ENCODE measurements around the gene SIT1. TPM values are rescaled to one million over a fixed set of nuclear protein-coding genes. Genes with fewer than 3 reads are reported as not detected.

SIT1 gene
- total RNA-seq, 1 donor from 2014 or later = not detected

DNA sequence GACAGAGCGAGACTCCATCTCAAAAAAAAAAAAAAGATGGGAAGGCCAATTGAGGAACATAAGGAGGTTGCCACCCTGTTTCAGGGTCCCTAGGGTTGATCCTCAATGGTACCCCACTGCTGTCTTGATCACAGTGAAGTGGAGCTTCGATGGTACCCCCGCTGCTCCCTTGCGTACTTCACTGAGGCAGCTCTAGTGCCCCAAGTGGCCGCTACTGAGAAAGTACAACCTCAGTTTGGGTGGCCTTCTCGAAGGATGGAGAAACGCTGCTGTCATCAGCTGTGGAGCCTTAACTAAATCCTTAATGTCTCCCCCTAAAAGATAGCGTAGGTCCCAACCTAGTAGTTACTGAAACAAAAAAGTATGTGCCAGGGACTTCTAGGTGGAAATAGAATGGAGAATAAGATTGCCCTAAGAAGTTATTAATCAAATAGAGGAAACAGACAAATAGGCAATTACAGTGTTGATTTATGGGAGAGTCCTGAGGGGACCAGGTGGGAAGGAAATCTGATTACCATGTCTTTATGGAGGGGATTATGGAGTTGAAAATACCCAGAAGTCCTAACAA is 39.4 kb downstream of the SIT1 start:
- FAIRE-seq = peak; percentile 29

DNA sequence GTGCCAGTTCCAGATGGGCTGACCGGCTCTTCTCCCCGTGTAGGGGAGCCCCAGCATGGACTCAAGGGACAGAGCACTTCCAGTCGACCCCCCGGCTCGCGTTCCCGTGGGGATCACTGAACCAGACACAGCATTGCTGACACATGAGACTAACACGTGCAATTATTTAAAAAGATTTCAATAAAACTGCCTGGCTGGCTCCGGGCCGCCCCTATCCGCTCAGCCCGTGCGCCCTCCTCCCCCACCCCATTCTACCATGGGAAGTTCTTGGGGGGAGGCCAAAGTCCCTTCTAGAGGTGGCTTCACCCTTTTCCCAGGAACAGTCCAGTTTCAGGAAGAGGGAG is 40.9 kb downstream of the SIT1 start:
- Histone ChIP-seq H3K9ac (ENCODE audit: low read length) (no peak overlapping the region), H3K36me3 (ENCODE audit: insufficient read depth, low read length) (no peaks in the 10 kb centered on the region), H3K27ac (ENCODE audit: low read depth, low read length) (no peak overlapping the region), H3K9me3 (ENCODE audit: insufficient read depth, low read depth, low read length) (no peaks in the 10 kb centered on the region), H2AFZ (ENCODE audit: low read depth, low read length) (no peak overlapping the region), H3K4me1 (ENCODE audit: insufficient read depth, low read length) (peaks cover 13% of the 10 kb centered on the region), H4K20me1 (ENCODE audit: insufficient read depth, low read length) (peaks cover 17% of the 10 kb centered on the region), H3K27me3 (ENCODE audit: insufficient read depth, low read length) (peaks cover 7% of the 10 kb centered on the region), H3K4me3 (ENCODE audit: insufficient read depth, low read depth, low read length) (no peak overlapping the region), H3K4me2 (ENCODE audit: low read length) (no peak overlapping the region), H3K79me2 (ENCODE audit: insufficient read depth, low read length) (peaks cover 16% of the 10 kb centered on the region)
- no peaks in the 10 kb centered on the region for H3K9me3 Mint-ChIP-seq (ENCODE audit: unreplicated experiment)
- TF ChIP-seq EZH2 (IDR thresholded peaks at IDR 0.05; ENCODE audit: insufficient read depth, low read length) (no peak), CTCF (IDR thresholded peaks at IDR 0.05; ENCODE audit: insufficient read depth, low read depth, low read length) (no peak)
- peaks cover 23% of the 10 kb centered on the region for H3K27me3 Mint-ChIP-seq (ENCODE audit: low read depth, unreplicated experiment)
- no peak for FAIRE-seq
- DNase-seq (ENCODE audit: low read depth) = no peak
- H3K4me1 Mint-ChIP-seq (ENCODE audit: low read depth, unreplicated experiment) = peaks cover 8% of the 10 kb centered on the region
- no peak overlapping the region for H3K27ac Mint-ChIP-seq (ENCODE audit: unreplicated experiment)
- H3K36me3 Mint-ChIP-seq (ENCODE audit: low read depth, unreplicated experiment) = peaks cover 16% of the 10 kb centered on the region
- no peak overlapping the region for H3K4me3 Mint-ChIP-seq (ENCODE audit: unreplicated experiment)

More for the DNA sequence above, 39.4 kb downstream of the SIT1 start:
- H3K4me3 ChIP-seq (ENCODE audit: insufficient read depth, low read depth, low read length) = no peak overlapping the region
- Mint-ChIP-seq H3K4me3 (ENCODE audit: unreplicated experiment) (no peak overlapping the region), H3K27me3 (ENCODE audit: low read depth, unreplicated experiment) (peaks cover 37% of the 10 kb centered on the region), H3K36me3 (ENCODE audit: low read depth, unreplicated experiment) (peaks cover 22% of the 10 kb centered on the region), H3K9me3 (ENCODE audit: unreplicated experiment) (peaks cover 3% of the 10 kb centered on the region), H3K4me1 (ENCODE audit: low read depth, unreplicated experiment) (peaks cover 8% of the 10 kb centered on the region), H3K27ac (ENCODE audit: unreplicated experiment) (no peak overlapping the region)
- H3K4me2 ChIP-seq (ENCODE audit: low read length) = no peak overlapping the region
- peaks cover 22% of the 10 kb centered on the region for H3K27me3 ChIP-seq (ENCODE audit: insufficient read depth, low read length)
- peaks cover 9% of the 10 kb centered on the region for H3K79me2 ChIP-seq (ENCODE audit: insufficient read depth, low read length)
- H3K27ac ChIP-seq (ENCODE audit: low read depth, low read length) = no peak overlapping the region
- peaks cover 5% of the 10 kb centered on the region for H3K4me1 ChIP-seq (ENCODE audit: insufficient read depth, low read length)
- H3K36me3 ChIP-seq (ENCODE audit: insufficient read depth, low read length) = no peaks in the 10 kb centered on the region
- no peak overlapping the region for H2AFZ ChIP-seq (ENCODE audit: low read depth, low read length)
- H3K9me3 ChIP-seq (ENCODE audit: insufficient read depth, low read depth, low read length) = no peaks in the 10 kb centered on the region
- peaks cover 11% of the 10 kb centered on the region for H4K20me1 ChIP-seq (ENCODE audit: insufficient read depth, low read length)
- no peak overlapping the region for H3K9ac ChIP-seq (ENCODE audit: low read length)
- TF ChIP-seq CTCF (IDR thresholded peaks at IDR 0.05; ENCODE audit: insufficient read depth, low read depth, low read length) = peak; percentile 59
- no peak for TF ChIP-seq EZH2 (IDR thresholded peaks at IDR 0.05; ENCODE audit: insufficient read depth, low read length)
- peak; percentile 19 for DNase-seq (ENCODE audit: low read depth)

- Histone ChIP-seq H3K27ac (ENCODE audit: low read depth, low read length) (no peak overlapping the region), H3K4me3 (ENCODE audit: insufficient read depth, low read depth, low read length) (no peak overlapping the region), H3K4me1 (ENCODE audit: insufficient read depth, low read length) (peaks cover 18% of the 10 kb centered on the region), H3K9ac (ENCODE audit: low read length) (no peak overlapping the region), H3K4me2 (ENCODE audit: low read length) (no peak overlapping the region), H3K79me2 (ENCODE audit: insufficient read depth, low read length) (peaks cover 16% of the 10 kb centered on the region), H4K20me1 (ENCODE audit: insufficient read depth, low read length) (peaks cover 17% of the 10 kb centered on the region), H2AFZ (ENCODE audit: low read depth, low read length) (no peak overlapping the region), H3K9me3 (ENCODE audit: insufficient read depth, low read depth, low read length) (no peaks in the 10 kb centered on the region), H3K27me3 (ENCODE audit: insufficient read depth, low read length) (peaks cover 2% of the 10 kb centered on the region), H3K36me3 (ENCODE audit: insufficient read depth, low read length) (no peaks in the 10 kb centered on the region)
- TF ChIP-seq EZH2 (IDR thresholded peaks at IDR 0.05; ENCODE audit: insufficient read depth, low read length) = no peak
- TF ChIP-seq CTCF (IDR thresholded peaks at IDR 0.05; ENCODE audit: insufficient read depth, low read depth, low read length) = no peak
- Mint-ChIP-seq H3K4me3 (ENCODE audit: unreplicated experiment) (no peak overlapping the region), H3K4me1 (ENCODE audit: low read depth, unreplicated experiment) (peaks cover 12% of the 10 kb centered on the region), H3K9me3 (ENCODE audit: unreplicated experiment) (no peaks in the 10 kb centered on the region), H3K27me3 (ENCODE audit: low read depth, unreplicated experiment) (peaks cover 17% of the 10 kb centered on the region), H3K36me3 (ENCODE audit: low read depth, unreplicated experiment) (peaks cover 16% of the 10 kb centered on the region), H3K27ac (ENCODE audit: unreplicated experiment) (no peak overlapping the region)
- no peak for DNase-seq (ENCODE audit: low read depth)
- FAIRE-seq = no peak
These were observed 41.5 kb downstream of the SIT1 start for GRCh38 chr9:35609001-35609819.

All from astrocyte (in vitro differentiated cells and primary cell).